ENCODE measurements around the gene TMX3.

Gene TMX3, protein sequence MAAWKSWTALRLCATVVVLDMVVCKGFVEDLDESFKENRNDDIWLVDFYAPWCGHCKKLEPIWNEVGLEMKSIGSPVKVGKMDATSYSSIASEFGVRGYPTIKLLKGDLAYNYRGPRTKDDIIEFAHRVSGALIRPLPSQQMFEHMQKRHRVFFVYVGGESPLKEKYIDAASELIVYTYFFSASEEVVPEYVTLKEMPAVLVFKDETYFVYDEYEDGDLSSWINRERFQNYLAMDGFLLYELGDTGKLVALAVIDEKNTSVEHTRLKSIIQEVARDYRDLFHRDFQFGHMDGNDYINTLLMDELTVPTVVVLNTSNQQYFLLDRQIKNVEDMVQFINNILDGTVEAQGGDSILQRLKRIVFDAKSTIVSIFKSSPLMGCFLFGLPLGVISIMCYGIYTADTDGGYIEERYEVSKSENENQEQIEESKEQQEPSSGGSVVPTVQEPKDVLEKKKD

DNA sequence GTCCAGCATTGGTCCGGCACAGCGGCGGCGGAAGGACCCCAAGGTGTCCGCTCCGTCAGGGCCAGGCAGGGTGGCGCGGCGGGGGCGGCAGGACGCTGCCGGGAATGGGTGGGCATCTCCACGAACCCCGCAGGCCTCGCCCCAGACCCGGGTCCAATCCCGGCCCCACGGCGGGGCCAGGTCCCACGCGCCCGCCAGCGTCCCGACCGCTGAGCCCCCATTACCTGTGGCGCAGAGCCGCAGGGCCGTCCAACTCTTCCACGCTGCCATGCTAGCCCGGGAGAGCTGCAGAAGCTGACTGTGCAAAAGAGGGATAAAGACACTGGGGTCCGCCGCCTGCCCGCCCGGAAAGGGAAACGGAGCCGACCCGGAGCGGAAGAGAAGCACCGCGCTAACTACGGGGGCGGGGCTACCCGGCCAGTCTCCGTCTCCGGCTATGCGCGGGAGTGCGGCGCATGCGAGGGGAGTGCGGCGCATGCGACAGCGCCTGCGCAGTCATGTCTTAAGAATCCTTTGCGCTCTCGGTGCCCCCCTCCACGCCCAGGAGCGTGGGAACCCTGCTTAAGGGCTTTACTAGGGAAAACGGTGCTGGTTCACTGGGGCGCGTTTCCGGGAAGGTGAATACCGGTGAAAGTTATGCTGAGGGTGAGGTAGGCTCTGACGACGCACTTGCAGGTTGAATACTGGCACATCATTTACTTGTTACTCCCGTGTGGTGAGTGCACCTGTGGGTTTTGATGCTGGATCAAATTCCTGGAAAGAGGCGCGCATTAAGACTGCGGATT lies at the start of gene TMX3:
Gene TMX3 (minus strand): TSS at position 397 of the 785 bp plus-strand sequence. CDS start 127 bp downstream, at position 270.
- peak; percentile 84 to 87 for DNase-seq (ENCODE audit: low read depth in 2 of 2)

DNA sequence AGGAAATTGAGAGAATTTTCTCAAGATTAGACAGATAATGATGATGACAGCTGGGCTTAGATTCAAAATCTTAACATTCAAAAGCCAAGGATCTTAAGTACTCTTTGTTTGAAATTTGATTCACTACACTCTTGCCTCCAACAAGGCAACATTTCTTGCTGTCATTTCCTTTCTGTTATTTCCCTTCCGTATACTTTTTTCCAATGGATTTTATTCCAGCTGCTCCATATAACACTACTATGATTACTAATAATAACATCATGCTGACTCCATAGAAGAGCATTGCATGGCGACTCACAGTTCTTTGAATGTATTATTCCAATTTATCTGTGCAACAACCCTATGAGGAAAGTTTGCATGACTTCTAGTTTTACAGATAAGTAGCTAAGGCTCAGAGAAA lies 49.1 kb upstream of the TMX3 start:
- no peak for DNase-seq (ENCODE audit: low read depth in 2 of 2)

DNA sequence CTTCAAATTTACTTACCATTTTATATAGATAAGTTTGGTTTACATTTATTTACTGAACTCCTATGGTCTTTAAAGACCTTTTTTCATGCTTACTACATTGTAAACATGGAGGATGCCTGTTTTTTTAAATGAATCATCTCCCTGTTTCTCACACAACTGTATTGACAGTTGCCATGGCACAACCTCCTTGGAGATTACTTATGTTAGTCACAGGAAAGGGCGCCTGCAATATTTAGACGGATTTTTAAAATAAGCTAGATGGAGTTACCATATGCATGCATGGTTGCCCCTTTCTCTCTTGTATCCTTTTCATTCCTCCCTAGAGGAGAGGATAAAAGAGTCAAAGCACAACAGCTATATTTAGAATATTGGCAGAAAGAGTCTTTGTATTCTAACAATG lies 48.2 kb upstream of the TMX3 start:
- no peak for DNase-seq (ENCODE audit: low read depth in 2 of 2)

DNA sequence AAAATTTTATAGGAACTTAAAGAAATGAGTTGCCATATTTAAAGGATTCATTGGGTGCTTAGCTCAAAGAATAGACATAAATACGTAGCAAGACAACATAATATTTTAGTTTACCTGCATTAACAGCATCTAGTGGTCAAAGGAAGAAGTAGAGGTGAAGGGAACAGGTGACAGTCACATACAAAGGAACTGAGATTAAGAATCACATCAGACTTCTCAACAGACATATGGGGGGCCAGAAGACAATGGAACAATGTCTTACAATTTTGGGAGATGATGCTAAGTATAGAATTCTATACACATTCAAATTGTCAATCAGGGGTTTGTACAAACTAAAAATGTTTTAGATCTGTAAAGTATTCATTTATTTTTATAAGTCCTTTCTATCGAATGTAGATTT lies 44.4 kb upstream of the TMX3 start:
- DNase-seq (ENCODE audit: low read depth in 2 of 2): no peak

DNA sequence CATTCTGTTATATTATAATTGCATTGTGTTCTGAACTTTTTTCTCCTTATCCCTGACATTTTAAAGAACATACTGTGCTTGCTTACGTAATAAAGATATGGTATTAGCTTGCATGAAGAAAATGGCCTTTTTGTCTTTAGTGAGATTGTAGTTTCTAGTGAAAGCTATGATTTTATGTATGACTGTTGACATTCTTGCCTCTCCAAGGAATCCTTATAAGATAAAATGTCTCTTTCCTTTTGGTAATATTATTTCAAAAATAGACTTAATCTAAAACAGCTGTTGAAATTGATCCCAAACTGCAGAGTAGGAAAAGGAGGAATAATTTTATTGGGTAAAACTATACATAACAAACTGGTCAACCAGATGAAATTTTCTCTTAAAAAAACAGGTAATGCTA lies 42.2 kb upstream of the TMX3 start:
- no peak for DNase-seq (ENCODE audit: low read depth in 2 of 2)

DNA sequence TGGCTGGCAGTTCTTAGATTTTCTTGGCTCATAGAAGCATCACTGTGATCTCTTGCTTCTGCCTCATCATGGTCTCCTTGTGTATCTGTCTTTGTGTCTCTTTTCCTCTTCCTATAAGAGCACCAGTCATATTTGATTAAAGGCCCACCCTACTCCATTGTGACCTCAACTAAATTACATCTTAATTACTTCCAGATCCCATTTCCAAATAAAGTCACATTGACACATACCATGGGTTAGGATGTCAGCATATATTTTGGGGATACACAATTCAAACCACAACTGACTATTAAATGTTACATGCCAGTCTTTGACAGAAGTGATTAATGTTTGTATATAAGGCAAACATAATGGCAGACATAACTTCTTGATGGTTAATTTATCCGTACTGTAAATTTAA lies 27.3 kb upstream of the TMX3 start:
- no peak for DNase-seq (ENCODE audit: low read depth in 2 of 2)

DNA sequence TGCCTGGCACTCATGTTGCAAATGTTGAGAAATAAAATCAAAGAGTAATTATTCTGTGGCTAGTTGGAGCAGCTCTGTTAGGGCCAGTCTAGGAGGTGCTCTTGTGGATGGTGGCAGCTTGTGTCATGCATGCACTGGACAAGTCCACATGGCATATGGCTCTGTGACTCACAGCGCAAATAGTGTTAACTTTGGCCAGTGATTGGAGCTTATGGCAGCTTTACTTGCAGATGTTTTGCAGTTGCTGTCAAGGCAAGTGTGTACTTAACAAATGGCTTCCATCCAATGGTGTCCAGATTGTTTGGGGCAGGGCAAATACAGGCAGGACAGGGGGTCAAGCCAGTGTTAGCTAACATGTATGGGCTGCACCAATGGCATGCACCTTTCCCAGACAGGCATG lies 26.1 kb upstream of the TMX3 start:
- DNase-seq (ENCODE audit: low read depth in 2 of 2): no peak

DNA sequence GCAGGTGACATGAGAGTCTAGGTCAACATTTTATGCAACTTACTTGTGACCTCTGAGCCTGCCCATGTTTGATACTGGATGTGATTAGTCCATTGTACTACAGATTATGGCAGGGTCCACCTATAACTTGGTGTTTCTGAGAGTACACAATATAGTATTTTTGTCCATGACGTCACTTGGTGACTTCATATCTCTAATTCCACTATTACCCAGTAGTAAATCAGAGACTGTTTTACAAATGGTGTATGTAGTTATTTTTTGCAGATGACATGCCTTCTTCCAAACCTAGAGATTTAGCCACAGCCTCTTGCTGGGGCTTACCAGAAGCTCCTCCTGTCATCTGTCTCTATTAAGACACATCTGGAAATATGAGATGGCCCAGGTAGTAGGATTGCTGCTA lies 24.6 kb upstream of the TMX3 start:
- no peak for DNase-seq (ENCODE audit: low read depth in 2 of 2)

DNA sequence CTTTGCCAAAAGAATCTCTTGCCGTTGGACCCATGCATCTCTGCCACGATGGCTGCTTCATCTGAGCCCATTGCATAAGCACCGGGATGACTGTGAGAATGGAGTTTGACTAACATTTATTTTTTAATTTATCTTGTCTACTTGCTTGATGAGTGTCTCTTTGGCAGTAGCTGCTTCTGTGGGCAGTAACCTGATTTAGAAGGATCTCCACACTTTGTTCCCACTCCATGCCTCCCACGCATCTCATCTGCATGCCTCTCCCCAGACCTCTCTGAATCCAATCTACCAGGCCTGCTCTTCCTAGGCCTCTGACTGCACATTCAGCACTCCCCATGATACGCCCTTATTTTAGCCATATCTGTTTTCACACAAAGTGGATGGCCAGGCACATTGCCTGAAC lies 23.7 kb upstream of the TMX3 start:
- no peak for DNase-seq (ENCODE audit: low read depth in 2 of 2)

DNA sequence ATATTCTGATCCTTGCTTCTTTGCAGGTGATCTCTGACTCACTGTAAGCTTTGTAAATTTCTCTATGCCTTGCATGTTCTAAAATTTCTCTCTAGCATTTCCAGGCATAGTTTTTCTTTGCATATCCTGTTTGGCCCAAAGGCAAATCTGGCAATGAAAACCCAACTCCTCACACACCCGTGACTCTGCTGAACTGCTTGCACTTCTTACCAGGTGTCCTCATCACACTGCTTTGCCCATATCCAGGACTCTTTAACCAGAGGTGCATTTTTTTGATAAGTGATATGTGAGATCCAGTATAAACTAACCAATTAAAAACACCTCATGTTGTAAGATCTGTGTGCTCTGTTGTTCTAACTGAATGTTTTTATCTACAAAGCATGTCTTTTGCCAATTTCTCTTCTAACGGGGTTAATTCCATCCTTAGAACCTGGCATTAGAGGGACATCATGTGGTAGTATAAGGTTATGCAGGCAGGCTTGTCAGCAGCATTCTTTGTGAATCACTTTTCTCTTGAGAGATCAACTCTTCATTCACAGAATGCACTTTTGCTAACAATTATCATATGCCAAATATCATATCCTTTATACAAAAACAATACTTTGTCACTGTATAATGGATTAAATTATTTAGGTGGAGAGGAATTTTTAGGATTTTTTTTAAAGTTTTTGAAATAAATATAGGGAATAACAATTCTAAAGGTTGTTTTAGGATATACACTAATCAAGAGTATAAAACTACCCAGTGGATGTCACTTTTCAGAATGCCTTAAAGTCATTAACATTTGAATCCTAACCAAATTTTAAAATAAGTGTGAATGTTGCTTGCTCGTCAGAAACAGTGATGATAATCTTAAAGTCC lies 20.8 kb upstream of the TMX3 start:
- no peak for DNase-seq (ENCODE audit: low read depth in 2 of 2)

DNA sequence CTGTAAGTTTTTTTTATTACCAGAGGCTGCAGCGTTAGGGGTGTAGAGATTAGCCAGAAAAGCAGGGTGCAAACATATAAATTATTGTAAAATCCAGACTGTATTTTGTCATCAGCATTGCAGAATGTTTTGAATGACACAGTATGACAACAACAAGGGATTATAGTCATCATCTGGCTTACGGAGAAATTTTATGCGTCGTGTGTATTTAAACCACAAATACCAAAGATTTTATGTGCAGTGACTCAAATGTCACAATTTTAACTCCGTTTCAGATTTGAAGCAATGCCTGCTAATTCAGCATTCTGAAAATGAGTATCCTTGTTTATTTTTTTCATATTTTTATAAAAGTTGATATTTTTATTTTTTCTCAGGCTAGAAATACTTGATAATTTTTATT lies 19.4 kb upstream of the TMX3 start:
- DNase-seq (ENCODE audit: low read depth in 2 of 2): no peak

DNA sequence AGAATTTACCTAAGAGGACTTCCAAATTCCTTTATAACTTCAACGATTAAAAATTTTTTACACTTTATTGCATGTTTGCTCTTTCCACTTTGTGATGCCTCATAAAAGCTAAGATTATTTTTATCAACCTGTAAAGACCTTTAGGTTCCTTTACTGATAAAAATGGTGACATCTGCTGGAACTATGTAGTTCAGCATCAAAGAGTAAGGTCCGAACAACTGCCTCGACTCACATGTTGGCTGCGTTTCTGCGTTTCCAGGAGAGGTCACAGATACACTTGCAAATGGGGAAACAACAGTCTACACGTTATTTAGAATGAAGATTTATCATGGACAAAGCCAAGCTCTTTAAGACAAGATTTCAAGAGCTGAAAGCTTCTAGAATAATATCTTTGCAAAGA lies 18.8 kb upstream of the TMX3 start:
- no peak for DNase-seq (ENCODE audit: low read depth in 2 of 2)

DNA sequence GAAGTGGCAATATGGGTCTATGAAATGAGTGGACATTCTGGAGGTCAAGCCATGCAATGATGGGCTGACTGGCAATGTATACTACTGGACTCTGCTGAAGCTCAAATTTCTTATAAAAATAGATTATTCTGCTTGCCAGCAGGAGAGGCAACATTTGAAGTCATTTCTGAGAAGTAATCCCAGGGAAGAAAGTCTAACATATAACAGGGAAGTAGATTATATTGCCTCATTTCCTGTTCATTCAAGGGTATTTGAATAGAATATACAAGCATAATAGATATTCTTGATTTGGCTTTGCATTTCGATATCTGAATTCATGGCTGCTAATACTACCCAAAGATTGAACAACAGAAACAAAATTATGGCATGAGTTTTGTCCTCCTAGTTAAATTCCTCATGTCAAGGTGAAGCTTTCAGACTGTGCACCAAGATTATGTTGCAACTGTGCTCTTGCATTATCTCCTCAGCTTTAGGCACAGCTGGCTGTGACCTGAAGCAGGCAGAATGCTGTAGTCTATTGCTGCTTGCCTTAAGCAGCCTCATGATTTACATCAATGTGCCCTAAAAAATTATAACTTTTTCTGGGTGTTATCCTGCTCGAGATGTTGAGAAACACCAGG lies 13.3 kb upstream of the TMX3 start:
- DNase-seq (ENCODE audit: low read depth in 2 of 2): no peak

DNA sequence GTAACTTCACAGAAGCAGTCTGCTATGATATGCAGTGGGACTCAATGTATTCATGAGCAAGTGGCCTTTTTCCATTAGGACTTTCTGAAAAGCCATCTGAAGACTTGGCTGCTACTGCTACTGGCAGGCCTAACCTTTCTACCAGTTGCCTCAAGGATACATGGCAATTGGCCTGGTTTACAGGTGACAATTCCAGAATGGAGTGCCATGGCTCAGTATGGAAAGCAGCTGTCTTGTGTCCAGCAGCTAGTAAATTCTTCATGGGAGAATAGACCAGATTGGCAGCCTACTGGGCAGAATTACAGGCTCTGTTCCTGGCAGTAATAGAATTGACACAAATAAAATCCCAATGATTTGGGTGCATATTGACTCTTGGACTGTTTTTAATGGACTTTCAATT lies 12.6 kb upstream of the TMX3 start:
- no peak for DNase-seq (ENCODE audit: low read depth in 2 of 2)

DNA sequence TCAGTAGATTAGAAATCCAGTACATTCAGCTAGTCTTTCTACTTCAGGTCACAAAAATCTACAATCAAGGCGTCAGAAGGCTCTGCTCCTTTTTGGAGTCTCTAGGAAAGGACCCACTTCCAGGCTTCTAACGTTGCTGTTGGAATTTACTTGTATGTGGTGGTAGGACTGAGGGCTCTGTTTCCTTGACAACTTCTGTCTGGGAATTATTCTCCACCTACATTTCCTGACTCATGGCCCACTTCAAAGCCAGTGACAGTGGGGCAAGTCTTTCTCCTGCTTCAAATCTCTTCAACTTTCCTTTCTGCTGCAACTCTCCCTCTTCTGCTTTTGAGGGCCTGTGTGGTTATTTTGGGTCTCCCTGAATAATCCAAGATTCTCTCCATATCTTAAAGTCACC lies 10.4 kb upstream of the TMX3 start:
- no peak for DNase-seq (ENCODE audit: low read depth in 2 of 2)

DNA sequence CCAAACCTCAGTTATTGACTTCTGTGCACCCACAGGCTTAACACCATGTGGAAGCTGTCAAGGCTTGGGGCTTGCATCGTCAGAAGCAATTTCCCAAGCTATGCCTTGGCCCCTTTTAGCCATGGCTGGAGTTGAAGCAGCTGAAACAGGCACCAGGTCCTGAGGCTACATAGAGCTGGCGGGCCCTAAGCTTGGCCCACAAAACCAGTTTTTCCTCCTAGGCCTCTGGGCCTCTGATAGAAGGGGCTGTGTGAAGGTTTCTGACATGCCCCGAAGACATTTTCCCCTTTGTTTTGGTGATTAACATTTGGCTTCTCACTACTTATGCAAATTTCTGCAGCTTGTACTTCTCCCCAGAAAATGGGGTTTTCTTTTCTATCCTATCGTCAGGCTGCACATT lies 9.1 kb upstream of the TMX3 start:
- no peak for DNase-seq (ENCODE audit: low read depth in 2 of 2)

DNA sequence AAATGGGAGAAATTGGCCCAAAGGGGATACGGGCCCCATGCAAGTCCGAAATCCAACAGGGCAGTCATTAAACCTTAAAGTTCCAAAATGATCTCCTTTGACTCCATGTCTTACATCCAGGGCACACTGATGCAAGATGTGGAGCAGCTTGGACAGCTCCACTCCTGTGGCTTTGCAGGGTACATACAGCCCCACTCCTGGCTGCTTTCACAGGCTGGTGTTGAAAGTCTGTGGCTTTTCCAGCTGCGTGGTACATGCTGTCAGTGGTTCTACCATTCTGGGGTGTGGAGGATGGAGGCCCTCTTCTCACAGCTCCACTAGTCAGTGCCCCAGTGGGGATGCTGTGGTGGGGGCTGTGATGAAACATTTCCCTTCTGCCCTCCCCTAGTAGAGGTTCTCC lies 8.6 kb upstream of the TMX3 start:
- DNase-seq (ENCODE audit: low read depth in 2 of 2): no peak

DNA sequence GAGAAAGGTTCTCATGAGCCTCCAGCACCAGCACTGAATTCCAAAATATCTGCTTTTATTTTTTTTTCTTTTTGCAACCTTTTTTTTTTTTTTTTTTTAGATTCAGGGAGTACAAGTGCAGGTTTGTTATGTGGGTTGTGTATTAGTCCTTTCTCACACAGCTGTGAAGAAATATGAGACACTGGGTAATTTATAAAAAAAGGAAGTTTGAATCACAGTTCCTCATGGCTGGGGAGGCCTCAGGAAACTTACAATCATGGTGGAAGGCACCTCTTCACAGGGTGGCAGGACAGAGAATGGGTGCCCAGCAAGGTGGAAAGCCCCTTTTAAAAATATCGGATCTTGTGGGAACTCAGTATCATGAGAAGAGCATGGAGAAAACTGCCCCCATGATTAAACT lies 7.9 kb upstream of the TMX3 start:
- no peak for DNase-seq (ENCODE audit: low read depth in 2 of 2)

DNA sequence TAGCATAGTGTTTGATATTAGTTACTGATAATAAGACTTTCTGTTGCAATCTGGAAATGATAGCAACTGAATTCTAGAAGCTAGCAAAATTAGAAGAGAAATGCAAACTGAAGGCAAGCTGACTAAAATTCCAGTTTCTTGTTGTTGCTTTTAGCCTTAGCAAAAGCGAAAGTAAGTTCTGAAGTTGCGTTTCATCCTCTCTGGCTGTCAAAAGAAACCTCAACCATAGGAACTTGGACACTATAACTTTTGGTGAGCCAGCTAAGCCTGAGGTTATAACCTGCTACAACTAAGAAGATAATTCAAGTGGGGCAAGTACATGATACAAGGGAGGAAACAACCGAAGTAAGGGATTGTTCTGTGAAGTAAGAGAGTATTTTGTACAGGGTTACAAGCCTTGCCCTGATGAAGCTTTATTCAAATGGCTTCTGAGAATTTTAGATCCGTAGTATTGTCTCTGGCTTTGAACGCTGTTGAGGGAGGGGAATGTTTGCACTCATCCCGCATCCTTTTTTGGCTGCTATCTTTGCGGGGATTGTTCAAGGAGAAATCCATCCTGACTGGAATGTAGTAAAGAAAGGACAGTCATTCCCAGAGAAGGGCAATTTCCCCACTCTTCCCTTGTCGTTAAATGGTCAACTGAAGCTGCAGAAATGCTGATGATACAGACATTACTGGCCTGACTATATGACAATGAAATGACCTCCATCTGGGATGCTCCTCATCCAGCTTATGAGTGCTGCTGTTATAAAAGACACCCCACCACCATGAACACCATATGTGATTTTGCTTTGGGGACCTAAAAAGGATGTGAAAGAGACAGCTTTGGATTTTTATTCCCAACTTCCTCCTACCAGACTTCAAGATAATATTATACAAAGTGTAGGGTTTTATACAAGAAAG lies 7.0 kb upstream of the TMX3 start:
- DNase-seq (ENCODE audit: low read depth in 2 of 2): no peak

DNA sequence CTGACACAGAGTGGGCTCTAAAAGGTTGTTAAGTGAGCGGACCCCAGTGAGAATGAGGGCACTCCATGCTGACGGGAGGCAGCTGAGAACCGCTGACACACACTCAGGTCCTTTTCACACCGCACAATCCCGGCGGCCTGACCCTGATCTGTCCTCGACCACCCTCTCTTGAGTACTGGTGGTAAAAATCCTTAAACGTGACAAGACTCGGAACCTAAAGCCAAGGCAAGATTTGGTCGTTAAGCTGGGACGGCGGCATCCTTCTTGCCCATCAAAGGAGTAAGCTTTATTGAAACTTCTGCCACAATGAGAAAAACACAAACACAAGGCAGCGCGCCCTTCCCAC lies 569 bp downstream of the TMX3 start:
- peak in 1 of 2 experiments; percentile 2 for DNase-seq (ENCODE audit: low read depth in 2 of 2)

DNA sequence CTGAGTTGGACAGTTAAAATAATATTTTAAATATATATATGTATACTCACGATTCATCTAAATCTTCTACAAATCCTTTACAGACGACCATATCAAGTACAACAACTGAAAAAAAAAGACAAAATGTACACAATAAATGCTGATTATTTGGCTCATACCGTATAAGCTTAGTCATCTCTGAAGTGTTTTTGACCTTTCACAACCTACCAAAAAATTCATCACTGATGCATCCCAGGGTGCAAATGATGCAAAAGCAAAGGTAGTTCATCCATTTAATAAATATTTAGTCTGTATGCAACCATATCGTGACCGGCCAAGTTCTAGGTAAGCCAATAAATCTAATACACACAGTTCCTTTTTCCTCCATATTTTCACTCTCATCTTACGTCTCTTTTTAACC lies 1.1 kb downstream of the TMX3 start:
- DNase-seq (ENCODE audit: low read depth in 2 of 2): no peak

Measured in stimulated activated CD4-positive, alpha-beta T cell treated with anti-CD3 and anti-CD28 coated beads, Interleukin-12 subunit alpha, Interleukin-12 subunit beta, amount 100 ng/mL, for 24 hours (primary cell).